Uterus (tissue), 4 donors: ENCODE results near the gene GGTLC2. TPM values are rescaled to one million over a fixed set of nuclear protein-coding genes. Genes with fewer than 3 reads are reported as not detected.

Source experiments
- DNase-seq, 2 donors: peaks; one replicate each; pipeline ENCODE4 v3.0.0-alpha.2; 2019 to 2020
- H3K27ac ChIP-seq, 2 donors: fragments of 200-600 bp; sonication (generic); 1 replicate in 1 of 2; 2 replicates in 1 of 2; pipeline ENCODE4 v1.5.1; 2016 to 2018
- H3K27me3 ChIP-seq, 2 donors: fragments of 200-600 bp; sonication (generic); one replicate each; pipeline ENCODE4 v1.5.1; 2018 to 2019; ENCODE audit warnings: control low read depth in 1 of 2
- H3K36me3 ChIP-seq, 2 donors: fragments of 200-600 bp; sonication (generic); one replicate each; pipeline ENCODE4 v1.5.1; 2019; ENCODE audit warnings: control low read depth in 1 of 2
- H3K4me1 ChIP-seq, 2 donors: fragments of 200-600 bp; sonication (generic); one replicate each; pipeline ENCODE4 v1.5.1; 2018 to 2019; ENCODE audit warnings: control low read depth in 1 of 2
- H3K4me3 ChIP-seq, 2 donors: fragments of 200-600 bp; sonication (generic); 1 replicate in 1 of 2; 2 replicates in 1 of 2; pipeline ENCODE4 v1.5.1; 2018 to 2019; ENCODE audit warnings: mild to moderate bottlenecking in 1 of 2
- H3K9me3 ChIP-seq, 2 donors: fragments of 200-600 bp; sonication (generic); one replicate each; pipeline ENCODE4 v1.5.1; 2019; ENCODE audit warnings: control low read depth in 1 of 2
- POLR2A ChIP-seq, 2 donors: fragments of 450-650 bp; IDR thresholded peaks; one replicate each; pipeline ENCODE4 v1.6.1; 2016; ENCODE audit warnings: antibody characterized with exemption in 2 of 2, mild to moderate bottlenecking in 1 of 2, moderate library complexity in 1 of 2
- intact Hi-C: fragments of 100-400 bp; cut with DNase I; formaldehyde crosslinking; loops from one replicate; pipeline ENCODE4 v1.15.1; 2023; ENCODE audit warnings: low total_unique reads
- total RNA-seq, 4 donors: library from RNA; depleted of rRNA in 3 of 4; stranded (reverse); fragments of >200 nt in 3 of 4; gene quantifications; one replicate each; pipeline versions ENCODE4 v1.1.0 to v1.2.4, GENCODE V29; 2014 to 2023
- TF ChIP-seq, protein P1 (sequence below), 4 experiments: fragments of 200-600 bp in 2 of 4; fragments of 450-650 bp in 2 of 4; sonication (generic) in 2 of 4; IDR thresholded peaks; one replicate each; pipeline ENCODE4 v1.5.1; 2016 to 2019; ENCODE audit warnings: antibody characterized with exemption in 4 of 4, mild to moderate bottlenecking in 2 of 4, moderate library complexity in 1 of 4
- donor health status: DM: yes; HTN: yes; CAD: no.

GGTLC2 gene
- total RNA-seq, 4 donors from 2014 or later: not detected

DNA sequence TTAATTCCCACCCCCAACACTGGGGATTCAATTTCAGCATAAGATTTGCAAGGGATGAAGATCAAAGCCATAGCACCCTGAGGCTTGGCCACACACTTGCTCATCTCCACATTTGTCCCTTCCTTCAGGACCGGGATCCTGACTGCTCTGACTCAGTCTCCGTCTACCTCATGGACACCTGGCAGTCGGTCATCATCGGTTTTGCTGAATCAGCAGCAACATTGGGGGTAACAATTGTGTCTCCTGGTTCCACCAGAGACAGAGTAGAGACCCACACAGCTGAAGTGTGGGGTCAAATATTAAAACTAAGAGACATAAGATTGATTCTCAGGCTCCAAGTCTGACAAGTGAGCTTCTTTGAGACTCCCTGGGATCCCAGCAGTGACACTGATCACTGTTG, 34.6 kb downstream of the GGTLC2 start:
- Histone ChIP-seq H3K27me3 (no peaks in the 10 kb centered on the region), H3K4me3 (no peak overlapping the region), H3K27ac (no peak overlapping the region), H3K36me3 (no peaks in the 10 kb centered on the region), H3K4me1 (no peaks in the 10 kb centered on the region), H3K9me3 (no peaks in the 10 kb centered on the region)
- intact Hi-C loops: no loop called here
- DNase-seq: no peak
- TF ChIP-seq, protein P1, sequence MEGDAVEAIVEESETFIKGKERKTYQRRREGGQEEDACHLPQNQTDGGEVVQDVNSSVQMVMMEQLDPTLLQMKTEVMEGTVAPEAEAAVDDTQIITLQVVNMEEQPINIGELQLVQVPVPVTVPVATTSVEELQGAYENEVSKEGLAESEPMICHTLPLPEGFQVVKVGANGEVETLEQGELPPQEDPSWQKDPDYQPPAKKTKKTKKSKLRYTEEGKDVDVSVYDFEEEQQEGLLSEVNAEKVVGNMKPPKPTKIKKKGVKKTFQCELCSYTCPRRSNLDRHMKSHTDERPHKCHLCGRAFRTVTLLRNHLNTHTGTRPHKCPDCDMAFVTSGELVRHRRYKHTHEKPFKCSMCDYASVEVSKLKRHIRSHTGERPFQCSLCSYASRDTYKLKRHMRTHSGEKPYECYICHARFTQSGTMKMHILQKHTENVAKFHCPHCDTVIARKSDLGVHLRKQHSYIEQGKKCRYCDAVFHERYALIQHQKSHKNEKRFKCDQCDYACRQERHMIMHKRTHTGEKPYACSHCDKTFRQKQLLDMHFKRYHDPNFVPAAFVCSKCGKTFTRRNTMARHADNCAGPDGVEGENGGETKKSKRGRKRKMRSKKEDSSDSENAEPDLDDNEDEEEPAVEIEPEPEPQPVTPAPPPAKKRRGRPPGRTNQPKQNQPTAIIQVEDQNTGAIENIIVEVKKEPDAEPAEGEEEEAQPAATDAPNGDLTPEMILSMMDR (IDR thresholded peaks at IDR 0.05): no peak
- no peak for TF ChIP-seq POLR2A (IDR thresholded peaks at IDR 0.05)

DNA sequence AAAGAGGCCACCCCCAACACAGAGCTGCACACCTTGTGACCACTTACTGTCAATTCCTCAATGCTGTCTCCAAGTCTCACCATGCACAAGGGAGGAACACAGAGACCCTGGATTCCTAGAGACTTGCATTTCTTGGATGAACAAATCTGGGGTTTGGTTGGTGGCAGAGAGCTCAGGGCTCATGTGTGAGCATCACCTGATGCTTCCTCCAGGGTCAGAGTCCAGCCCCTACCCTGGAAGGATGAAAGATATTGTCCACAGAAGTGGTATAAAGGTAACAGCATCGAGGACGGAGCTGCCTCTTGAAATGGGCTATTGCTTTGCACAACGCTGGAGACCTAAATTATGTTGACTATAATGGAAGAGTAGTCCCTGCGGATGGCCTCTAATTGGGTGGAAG, 36.0 kb downstream of the GGTLC2 start:
- intact Hi-C loops: no loop called here
- no peak overlapping the region for H3K27ac ChIP-seq

DNA sequence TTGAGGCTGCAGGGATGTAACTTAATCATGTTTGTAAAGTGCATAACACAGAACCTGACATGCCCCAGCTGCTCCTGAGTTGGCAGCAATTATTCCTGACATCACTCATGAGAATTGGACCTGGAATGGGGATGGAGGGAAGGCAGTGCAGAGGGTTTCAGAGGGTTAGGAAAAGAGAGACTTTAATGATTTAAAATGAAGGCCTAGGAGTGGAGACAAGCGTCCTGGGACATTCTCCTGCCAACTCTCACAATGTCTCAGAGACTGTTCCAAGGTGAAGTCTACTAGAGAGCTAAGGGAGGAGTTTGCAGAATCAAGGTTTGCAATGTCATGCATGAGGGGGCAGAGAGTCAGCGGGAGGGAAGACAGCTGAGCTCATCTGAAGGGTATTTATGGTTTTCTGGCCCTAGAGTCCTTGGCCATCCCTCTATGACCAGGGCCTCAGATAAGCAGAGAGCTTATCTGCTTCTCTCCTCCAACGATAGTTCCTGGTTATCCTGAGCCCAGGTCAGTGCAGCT, 36.9 kb downstream of the GGTLC2 start:
- no peak for TF ChIP-seq POLR2A (IDR thresholded peaks at IDR 0.05)
- TF ChIP-seq, protein P1 (IDR thresholded peaks at IDR 0.05): no peak
- Histone ChIP-seq H3K27ac (no peak overlapping the region), H3K4me3 (no peak overlapping the region), H3K4me1 (no peaks in the 10 kb centered on the region), H3K36me3 (no peaks in the 10 kb centered on the region), H3K27me3 (no peaks in the 10 kb centered on the region), H3K9me3 (no peaks in the 10 kb centered on the region)
- intact Hi-C loops: no loop called here
- DNase-seq: no peak

More for the DNA sequence above, 36.0 kb downstream of the GGTLC2 start:
- Histone ChIP-seq H3K27me3 (no peaks in the 10 kb centered on the region), H3K4me3 (no peak overlapping the region), H3K9me3 (no peaks in the 10 kb centered on the region), H3K4me1 (no peaks in the 10 kb centered on the region), H3K36me3 (no peaks in the 10 kb centered on the region)
- DNase-seq: no peak
- TF ChIP-seq, protein P1 (IDR thresholded peaks at IDR 0.05): no peak
- TF ChIP-seq POLR2A (IDR thresholded peaks at IDR 0.05): no peak

DNA sequence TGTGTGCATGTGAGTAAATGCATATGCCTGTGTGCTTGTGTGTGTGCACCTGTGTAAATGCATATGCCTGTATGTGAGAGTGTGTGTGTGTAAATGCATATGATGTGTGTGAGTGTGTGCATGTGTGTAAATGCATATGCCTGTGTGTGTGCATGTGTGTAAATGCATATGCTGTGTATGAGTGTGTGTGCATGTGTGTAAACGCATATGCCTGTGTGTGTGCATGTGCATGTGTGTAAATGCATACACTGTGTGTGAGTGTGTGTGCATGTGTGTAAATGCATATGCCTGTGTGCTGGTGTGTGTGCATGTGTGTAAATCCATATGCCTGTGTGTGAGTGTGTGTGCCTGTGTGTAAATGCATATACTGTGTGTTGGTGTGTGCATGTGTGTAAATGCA, 37.8 kb downstream of the GGTLC2 start:
- H3K36me3 ChIP-seq: no peaks in the 10 kb centered on the region

DNA sequence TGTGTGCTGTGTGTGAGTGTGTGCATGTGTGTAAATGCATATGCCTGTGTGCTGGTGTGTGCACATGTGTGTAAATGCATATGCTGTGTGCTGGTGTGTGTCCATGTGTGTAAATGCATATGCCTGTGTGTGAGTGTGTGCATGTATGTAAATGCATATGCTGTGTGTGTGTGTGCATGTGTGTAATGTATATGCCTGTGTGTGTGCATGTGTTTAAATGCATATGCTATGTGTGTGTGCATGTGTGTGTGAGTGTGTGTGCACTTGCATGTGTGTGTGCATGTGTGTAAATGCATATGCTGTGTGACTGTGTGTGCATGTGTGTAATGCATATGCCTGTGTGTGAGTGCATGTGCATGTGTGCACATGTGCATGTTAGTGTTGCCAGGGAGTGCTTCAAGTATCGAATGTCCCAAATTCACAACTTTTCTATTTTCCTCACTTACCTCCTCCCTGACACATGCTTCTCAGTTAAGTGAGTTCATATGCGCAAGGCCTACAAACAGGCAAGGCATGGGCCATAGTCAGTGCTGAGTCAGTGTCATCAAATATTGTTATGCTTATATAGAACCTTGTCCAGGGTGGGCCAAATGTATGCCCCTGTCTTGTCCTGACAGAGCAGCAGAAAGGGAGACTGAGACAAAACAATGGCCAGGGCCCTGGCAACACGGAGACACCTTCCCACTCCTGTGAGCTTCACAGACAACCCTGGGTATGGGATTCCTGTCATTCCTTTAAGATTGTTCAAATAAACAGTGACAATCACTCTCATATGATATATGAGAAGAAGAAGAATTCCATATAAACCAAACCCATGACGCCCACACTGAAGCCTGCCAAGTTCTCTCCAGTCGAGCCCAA, 38.6 kb downstream of the GGTLC2 start:
- no peak for DNase-seq
- no peaks in the 10 kb centered on the region for H3K36me3 ChIP-seq
- H3K27ac ChIP-seq: no peak overlapping the region
- no peaks in the 10 kb centered on the region for H3K27me3 ChIP-seq
- H3K9me3 ChIP-seq: no peaks in the 10 kb centered on the region
- no peak overlapping the region for H3K4me3 ChIP-seq
- no peak for TF ChIP-seq POLR2A (IDR thresholded peaks at IDR 0.05)
- TF ChIP-seq, protein P1 (IDR thresholded peaks at IDR 0.05): no peak
- no peaks in the 10 kb centered on the region for H3K4me1 ChIP-seq
- intact Hi-C loops: no loop called here

More for the DNA sequence above, 37.8 kb downstream of the GGTLC2 start:
- no peak overlapping the region for H3K27ac ChIP-seq
- TF ChIP-seq, protein P1 (IDR thresholded peaks at IDR 0.05): no peak
- TF ChIP-seq POLR2A (IDR thresholded peaks at IDR 0.05): no peak
- H3K4me3 ChIP-seq: no peak overlapping the region
- H3K4me1 ChIP-seq: no peaks in the 10 kb centered on the region
- intact Hi-C loops: no loop called here
- H3K27me3 ChIP-seq: no peaks in the 10 kb centered on the region
- no peak for DNase-seq
- H3K9me3 ChIP-seq: no peaks in the 10 kb centered on the region
